ENCODE data around the gene BBX.

Gene BBX

GRCh38 chr3:107599772-107600145 is 77.0 kb downstream of the BBX start:
- DNase-seq (ENCODE audit: low read depth): no peak

DNA sequence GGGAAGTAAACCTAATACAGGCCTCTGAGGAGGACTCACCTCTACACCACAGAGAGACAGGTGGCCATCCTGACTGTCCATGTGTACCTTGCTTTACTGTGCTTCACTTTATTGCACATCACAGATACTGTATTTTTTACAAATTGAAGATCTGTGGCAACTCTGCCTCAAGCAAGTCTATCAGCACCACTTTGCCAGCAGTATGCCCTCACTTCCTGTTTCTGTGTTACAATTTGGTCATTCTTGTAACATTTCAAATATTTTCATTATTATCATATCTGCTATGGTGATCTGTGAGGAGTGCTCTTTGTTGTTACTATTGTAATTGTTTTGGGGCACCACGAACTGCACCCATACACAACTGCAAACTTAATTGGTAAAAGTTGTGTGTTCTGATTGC is 78.0 kb downstream of the BBX start:
- no peak for DNase-seq (ENCODE audit: low read depth)

- DNase-seq (ENCODE audit: low read depth): peak; percentile 56
Measured at GRCh38 chr3:107604057-107604822, 81.5 kb downstream of the BBX start.

DNA sequence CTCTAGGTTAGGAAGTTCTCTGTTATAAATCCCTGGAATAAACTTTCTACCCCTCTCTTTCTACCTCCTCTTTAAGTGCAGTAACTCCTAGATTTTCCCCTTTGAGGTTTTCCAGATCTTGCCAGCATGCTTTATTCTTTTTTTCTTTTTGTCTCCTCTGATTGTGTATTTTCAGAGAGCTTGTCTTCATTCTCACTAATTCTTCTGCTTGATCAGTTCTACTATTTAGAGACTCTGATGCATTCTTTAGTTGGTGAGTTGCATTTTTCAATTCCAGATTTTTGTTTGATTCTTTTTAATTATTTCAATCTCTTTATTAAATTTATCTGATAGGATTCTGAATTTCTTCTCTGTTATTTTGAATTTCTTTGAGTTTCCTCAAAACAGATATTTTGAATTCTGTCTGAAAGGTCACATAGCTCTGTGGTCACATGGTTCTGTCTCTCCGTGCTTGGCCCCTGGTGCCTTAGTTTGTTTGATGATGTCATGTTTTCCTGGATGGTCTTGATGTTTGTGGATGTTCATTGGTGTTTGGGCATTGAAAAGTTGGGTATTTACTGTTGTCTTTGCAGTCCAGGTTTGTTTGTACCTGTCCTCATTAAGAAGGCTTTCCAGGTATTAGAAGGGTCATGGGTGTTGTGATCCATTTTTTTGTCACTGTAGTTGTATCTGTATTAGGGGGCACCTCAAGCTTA is 89.2 kb downstream of the BBX start:
- no peak for DNase-seq (ENCODE audit: low read depth)

DNA sequence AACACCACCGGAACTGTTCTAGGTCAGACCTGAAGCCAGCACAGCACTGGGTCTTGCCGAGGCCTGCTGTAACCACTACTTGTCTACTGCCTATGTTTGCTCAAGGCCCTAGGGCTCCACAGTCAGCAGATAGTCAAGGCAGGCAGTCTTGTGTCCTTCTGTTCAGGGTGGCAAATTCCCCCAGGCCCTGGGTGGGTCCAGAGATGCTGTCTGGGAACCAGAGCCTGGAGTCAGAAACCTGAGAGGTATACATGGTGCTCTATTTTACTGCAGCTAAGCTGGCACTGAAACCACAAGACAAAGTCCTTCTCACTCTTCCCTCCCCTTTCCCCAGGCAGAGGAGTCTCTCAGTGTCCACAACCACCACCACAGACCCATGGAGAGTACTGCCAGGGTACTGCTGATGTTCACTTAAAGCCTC is 89.9 kb downstream of the BBX start:
- no peak for DNase-seq (ENCODE audit: low read depth)

GRCh38 chr3:107619549-107619948 is 96.8 kb downstream of the BBX start:
- no peak for DNase-seq (ENCODE audit: low read depth)

GRCh38 chr3:107620534-107620933 is 97.8 kb downstream of the BBX start:
- no peak for DNase-seq (ENCODE audit: low read depth)

DNA sequence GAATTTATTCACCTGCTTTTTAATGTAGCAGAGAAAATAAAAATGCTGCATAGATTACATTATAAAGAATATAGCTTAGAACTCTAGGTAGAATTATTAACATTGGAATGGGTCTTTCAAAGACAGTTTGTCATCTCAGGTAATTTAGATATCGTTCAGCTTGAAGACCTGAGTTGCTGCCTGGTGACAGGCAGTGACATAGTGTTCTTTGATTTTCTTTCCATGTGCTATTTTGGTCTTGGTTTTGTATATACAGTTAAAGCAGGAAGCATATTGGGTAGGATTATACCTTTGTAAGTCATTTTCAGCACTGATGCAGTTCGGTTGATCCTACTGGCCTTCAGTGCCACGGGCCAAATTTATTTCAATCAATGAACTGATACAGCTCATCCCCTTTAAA is 98.7 kb downstream of the BBX start:
- no peak for DNase-seq (ENCODE audit: low read depth)

GRCh38 chr3:107627962-107628542 is 105.3 kb downstream of the BBX start:
- DNase-seq (ENCODE audit: low read depth): no peak

DNA sequence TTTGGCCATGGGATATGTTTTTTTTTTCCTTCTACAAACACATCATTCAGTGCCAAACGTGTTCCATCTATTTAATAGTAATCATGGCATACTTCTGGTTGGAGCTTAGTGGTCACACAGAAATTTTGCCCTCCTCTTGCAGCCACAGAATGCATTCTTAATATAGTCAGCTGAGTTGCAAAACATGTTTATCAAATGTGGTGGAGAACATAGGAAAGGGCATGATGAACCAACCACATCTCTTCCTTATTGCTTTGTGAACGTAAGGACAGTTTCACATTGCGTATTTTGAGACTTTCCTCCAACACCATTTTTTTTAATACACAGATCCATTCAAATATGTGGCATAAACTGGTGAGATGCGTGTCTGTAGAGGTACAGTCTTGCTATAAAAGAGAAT is 106.8 kb downstream of the BBX start:
- no peak for DNase-seq (ENCODE audit: low read depth)

GRCh38 chr3:107630779-107631178 is 108.0 kb downstream of the BBX start:
- DNase-seq (ENCODE audit: low read depth): no peak

DNA sequence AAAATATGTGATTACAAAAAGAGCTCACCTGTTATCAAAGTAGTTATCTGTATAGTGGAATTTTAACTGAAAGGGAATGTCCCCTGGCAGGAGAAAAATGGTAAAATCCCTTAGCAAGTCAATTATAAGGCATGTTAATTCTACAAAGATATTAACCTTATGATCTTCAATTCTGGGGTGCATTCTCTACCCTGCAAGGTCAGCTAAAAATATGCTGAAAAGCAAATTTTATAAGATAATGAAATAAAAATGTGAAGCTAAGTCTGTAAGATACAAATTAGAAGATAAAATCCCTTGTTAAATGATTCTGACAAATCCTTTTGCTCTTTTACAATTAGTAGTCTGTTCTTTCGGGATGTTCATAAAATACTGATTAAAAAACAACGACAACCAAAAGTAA is 109.8 kb downstream of the BBX start:
- no peak for DNase-seq (ENCODE audit: low read depth)

DNA sequence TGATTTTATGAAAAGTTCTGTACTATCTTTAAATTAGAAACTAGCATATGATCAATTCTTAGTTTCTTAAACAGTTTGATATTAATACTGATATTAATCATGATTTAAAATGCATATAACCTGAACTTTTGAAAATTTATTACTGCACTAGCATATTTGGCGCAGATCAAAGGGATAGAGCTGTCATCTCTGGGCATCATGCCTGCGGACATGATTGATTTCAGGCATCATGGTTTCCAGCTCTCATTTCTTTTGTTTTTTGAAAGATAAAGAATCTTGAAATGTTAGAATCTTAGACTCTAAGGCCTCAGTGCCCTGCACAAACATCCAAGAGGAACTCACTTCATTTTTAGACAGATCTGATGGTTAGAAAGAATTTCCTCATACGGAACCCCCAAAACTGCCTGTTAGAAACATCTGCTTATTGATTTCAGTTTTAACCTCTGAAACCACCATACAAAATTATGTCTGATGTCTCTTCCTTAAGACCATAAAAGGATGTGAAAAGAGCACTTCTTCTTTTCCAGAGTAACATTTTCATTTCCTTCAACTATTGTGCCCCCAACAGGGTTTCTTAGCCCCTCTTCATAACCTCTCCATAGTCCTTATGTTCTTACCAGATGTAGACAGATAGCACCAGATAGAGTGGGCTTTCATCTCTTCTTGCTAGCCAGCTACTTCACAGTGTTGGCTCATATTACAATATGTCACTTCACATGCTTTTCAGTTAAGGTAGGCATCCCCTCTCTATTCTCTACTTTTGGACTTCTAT is 110.8 kb downstream of the BBX start:
- no peak for DNase-seq (ENCODE audit: low read depth)

GRCh38 chr3:107634099-107634489 is 111.3 kb downstream of the BBX start:
- DNase-seq (ENCODE audit: low read depth): no peak

GRCh38 chr3:107637416-107638183 is 114.8 kb downstream of the BBX start:
- DNase-seq (ENCODE audit: low read depth): no peak

DNA sequence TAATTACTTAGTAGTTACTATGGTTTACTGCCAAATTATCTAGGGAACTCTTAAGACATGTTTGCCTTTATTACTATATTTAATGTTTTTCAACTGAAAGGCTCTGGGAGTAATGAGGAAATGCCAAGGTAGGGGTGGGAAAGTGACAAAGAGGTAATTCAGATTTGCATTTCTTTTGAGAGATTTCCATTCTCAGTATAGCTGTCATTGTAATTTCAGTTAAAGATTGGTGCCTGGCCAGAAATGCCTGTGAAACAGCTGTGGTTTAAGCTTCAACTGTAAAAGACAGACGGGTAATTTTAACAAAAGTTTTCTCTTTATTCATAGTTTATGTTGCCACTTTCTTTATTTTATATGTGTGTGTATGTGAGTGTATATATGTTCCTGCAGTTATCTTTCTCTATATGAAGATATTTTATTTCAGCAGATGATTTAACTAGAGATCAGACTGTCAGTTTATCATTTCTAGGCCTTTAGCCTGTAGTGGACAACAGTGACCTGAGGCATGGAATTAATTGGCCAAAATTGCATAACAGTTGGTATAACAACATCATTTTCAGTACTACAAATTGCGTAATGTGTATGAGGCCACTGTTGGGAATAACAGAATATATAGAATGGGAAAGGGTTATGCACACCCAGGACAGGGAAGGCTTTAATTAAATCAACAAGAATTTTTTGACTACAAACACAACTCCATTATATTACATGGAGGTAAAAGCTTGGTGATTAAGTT is 119.0 kb downstream of the BBX start:
- DNase-seq (ENCODE audit: low read depth): no peak

DNA sequence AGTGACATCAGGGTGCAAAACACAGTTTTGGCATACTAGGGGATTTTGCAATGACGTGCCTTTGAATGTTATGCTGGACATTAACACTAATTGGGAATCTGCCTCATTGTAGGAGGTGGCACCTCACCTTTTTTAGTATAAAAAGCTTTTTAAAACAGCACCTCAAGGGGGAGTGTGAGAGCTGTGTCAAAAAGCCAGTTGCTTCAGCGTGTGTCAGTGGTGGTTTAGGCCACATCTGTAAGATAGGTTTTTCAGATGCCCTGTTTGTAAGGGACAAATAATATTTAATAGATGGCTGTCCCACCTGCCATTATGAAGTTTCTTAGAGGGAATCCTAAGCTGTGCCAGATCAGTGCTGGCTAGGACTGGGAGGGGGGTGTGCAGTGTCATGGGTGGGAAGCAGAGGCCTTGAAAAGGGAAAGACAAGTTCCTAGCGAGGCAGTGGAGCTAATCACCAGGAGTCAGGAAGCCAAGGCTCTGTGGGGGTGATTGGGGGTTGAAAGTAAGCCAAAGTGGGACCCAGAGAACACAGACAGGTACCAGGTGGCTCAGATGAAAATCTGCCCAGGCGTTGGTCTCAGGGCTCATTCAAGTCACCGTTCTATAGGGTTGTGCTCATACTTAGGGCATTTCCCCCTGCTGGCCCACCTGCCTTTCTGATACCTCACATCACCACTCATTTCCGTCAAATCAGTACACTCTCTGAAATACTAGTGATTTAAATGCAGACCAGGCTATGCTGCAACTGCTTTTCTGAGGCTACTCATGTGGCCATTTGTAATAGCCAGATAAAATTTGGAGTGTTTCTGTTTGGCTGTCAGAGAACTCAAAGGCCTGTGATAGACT is 120.5 kb downstream of the BBX start:
- no peak for DNase-seq (ENCODE audit: low read depth)

GRCh38 chr3:107644631-107645030 is 121.9 kb downstream of the BBX start:
- peak; percentile 43 for DNase-seq (ENCODE audit: low read depth)

GRCh38 chr3:107650788-107651187 is 128.0 kb downstream of the BBX start:
- DNase-seq (ENCODE audit: low read depth): no peak

DNA sequence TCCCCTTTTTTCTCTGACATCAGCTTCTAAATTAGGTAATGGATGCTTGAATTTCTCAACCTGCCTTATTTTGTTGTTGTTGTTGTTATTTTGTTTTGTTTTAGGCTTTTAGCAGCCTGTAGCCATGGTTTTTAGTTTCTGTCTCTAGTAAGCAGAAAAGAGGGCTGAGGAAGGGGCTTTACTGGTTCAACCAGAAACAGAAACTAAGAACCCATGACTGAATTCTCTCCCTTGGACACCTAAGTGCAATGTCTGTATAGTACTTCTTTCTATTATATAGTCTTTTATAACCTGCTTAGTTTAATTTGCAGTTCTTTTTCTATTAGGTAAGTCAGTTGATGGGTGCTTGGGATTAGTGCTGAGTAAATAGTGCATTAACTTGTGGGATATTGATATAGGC is 129.0 kb downstream of the BBX start:
- no peak for DNase-seq (ENCODE audit: low read depth)

All from stromal cell of bone marrow (primary cell).